Progenitor cell of endocrine pancreas (in vitro differentiated cells): ENCODE results near the gene RBMXL3. TPM values are rescaled to one million over a fixed set of nuclear protein-coding genes. Genes with fewer than 3 reads are reported as not detected.
A peak's percentile ranks its signal among the peaks of the same experiment; 100 is the strongest.

ENCODE experiments used
- DNase-seq: peaks from one replicate; pipeline ENCODE4 v3.0.0; 2021; ENCODE audit warnings: low spot score; ENCODE audit not compliant: unreplicated experiment
- H3K27ac Mint-ChIP-seq: 2 replicates; pipeline ENCODE4 v1.8.0; 2021; ENCODE audit warnings: mild to moderate bottlenecking, moderate library complexity, mixed read lengths
- H3K27me3 Mint-ChIP-seq: 2 replicates; pipeline ENCODE4 v1.8.0; 2021; ENCODE audit warnings: mixed read lengths
- H3K36me3 Mint-ChIP-seq: 2 replicates; pipeline ENCODE4 v1.8.0; 2022; ENCODE audit warnings: mixed read lengths; ENCODE audit not compliant: insufficient read depth
- H3K4me1 Mint-ChIP-seq: 2 replicates; pipeline ENCODE4 v1.8.0; 2021; ENCODE audit warnings: low read depth, mixed read lengths
- H3K4me3 Mint-ChIP-seq: 2 replicates; pipeline ENCODE4 v1.8.0; 2021; ENCODE audit warnings: low read depth, mild to moderate bottlenecking, moderate library complexity, mixed read lengths
- H3K9me3 Mint-ChIP-seq: 2 replicates; pipeline ENCODE4 v1.8.0; 2021; ENCODE audit warnings: low read depth, mixed read lengths
- total RNA-seq: library from RNA; stranded (reverse); gene quantifications from 2 replicates; pipeline ENCODE4 v1.2.1, GENCODE V29; 2021
- TF ChIP-seq, protein P1 (sequence below): fragments of 200-600 bp; sonication (generic); IDR thresholded peaks from one replicate; pipeline ENCODE4 v1.5.0; 2021; ENCODE audit warnings: antibody characterized with exemption, mild to moderate bottlenecking; ENCODE audit not compliant: unreplicated experiment

RBMXL3 gene
- total RNA-seq, 1 donor from 2014 or later: not detected

GRCh38 chrX:115177932-115178331 is 11.3 kb upstream of the RBMXL3 start:
- Mint-ChIP-seq H3K27ac (no peak overlapping the region), H3K4me1 (no peaks in the 10 kb centered on the region), H3K9me3 (peaks cover 16% of the 10 kb centered on the region), H3K27me3 (no peaks in the 10 kb centered on the region), H3K36me3 (peaks cover 37% of the 10 kb centered on the region), H3K4me3 (no peak overlapping the region)
- TF ChIP-seq, protein P1, sequence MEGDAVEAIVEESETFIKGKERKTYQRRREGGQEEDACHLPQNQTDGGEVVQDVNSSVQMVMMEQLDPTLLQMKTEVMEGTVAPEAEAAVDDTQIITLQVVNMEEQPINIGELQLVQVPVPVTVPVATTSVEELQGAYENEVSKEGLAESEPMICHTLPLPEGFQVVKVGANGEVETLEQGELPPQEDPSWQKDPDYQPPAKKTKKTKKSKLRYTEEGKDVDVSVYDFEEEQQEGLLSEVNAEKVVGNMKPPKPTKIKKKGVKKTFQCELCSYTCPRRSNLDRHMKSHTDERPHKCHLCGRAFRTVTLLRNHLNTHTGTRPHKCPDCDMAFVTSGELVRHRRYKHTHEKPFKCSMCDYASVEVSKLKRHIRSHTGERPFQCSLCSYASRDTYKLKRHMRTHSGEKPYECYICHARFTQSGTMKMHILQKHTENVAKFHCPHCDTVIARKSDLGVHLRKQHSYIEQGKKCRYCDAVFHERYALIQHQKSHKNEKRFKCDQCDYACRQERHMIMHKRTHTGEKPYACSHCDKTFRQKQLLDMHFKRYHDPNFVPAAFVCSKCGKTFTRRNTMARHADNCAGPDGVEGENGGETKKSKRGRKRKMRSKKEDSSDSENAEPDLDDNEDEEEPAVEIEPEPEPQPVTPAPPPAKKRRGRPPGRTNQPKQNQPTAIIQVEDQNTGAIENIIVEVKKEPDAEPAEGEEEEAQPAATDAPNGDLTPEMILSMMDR: no peak
- no peak for DNase-seq

DNA sequence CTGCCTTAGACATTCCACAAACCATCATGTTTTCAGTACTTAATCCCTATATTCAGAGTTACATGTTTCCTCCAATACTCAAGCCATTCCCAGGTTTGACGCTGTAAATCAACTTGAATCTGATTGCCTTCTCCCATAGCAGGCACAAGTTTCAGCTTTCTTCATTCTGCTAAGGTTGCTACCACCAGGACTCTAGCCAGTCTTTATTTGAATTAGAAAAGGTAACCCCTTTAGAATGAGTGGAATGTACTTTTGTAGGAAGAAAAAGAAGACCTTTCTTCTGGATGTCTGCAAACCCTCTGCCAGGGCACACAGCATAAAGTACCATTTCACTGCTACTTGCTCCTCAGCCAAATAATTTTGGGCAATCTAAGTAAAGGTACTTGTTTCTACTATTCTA is 10.7 kb upstream of the RBMXL3 start:
- Mint-ChIP-seq H3K27me3 (no peaks in the 10 kb centered on the region), H3K4me1 (no peaks in the 10 kb centered on the region), H3K27ac (no peak overlapping the region), H3K9me3 (peaks cover 11% of the 10 kb centered on the region), H3K36me3 (peaks cover 34% of the 10 kb centered on the region), H3K4me3 (no peak overlapping the region)
- no peak for DNase-seq
- TF ChIP-seq, protein P1: no peak

DNA sequence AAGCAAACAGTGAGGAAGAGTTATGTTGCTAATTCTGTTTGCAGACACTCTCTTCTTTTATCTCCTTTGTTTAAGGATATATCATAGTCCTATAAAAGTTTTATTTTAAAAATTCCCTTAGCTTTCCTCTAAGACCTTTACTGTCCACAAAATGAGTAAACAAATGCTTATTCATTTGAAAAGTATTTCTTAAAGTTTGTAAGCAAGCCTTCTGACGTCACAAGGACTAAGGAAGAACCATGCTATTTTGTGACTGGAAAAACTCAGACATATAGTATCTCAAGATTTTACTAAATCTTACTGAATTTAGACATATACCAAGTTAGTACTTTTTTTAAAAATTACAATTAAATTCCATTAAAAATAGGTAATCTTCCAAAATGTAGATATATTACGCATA is 5.2 kb upstream of the RBMXL3 start:
- no peak for DNase-seq
- TF ChIP-seq, protein P1: no peak
- Mint-ChIP-seq H3K4me3 (no peak overlapping the region), H3K36me3 (peaks cover 9% of the 10 kb centered on the region), H3K27me3 (no peaks in the 10 kb centered on the region), H3K27ac (no peak overlapping the region), H3K9me3 (peaks cover 3% of the 10 kb centered on the region), H3K4me1 (peaks cover 5% of the 10 kb centered on the region)

GRCh38 chrX:115189646-115190635 is 731 bp downstream of the RBMXL3 start:
- no peak for DNase-seq
- peaks cover 24% of the 10 kb centered on the region for H3K36me3 Mint-ChIP-seq
- TF ChIP-seq, protein P1: no peak
- peaks cover 3% of the 10 kb centered on the region for H3K4me1 Mint-ChIP-seq
- H3K27ac Mint-ChIP-seq: peak overlapping the region; percentile 7
- H3K9me3 Mint-ChIP-seq: peaks cover 15% of the 10 kb centered on the region
- no peaks in the 10 kb centered on the region for H3K27me3 Mint-ChIP-seq
- H3K4me3 Mint-ChIP-seq: no peak overlapping the region

DNA sequence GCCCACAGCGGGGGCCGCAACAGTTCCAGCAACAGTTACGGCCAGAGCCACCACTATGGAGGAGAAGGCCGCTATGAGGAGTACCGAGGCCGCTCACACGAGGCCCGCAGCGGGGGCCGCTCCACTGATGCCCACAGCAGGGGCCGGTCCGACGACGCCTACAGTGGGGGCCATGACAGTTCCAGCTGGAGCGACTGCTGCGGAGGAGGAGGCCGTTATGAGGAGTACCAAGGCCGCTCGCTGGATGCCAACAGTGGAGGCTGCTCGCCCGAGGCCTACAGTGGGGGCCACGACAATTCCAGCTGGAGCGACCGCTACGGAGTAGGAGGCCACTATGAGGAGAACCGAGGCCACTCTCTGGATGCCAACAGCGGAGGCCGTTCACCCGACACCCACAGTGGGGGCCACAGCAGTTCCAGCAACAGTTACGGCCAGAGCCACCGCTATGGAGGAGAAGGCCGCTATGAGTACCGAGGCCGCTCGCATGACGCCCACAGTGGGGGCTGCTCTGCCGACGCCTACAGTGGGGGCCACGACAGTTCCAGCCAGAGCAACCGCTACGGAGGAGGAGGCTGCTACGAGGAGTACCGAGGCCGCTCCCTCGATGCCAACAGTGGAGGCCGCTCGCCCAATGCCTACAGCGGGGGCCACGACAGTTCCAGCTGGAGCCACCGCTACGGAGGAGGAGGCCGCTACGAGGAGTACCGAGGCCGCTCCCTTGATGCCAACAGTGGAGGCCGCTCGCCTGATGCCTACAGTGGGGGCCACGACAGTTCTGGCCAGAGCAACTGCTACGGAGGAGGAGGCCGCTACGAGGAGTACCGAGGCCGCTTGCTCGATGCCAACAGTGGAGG is 1.7 kb downstream of the RBMXL3 start:
- Mint-ChIP-seq H3K27me3 (no peaks in the 10 kb centered on the region), H3K4me1 (no peaks in the 10 kb centered on the region), H3K27ac (no peak overlapping the region), H3K9me3 (peaks cover 15% of the 10 kb centered on the region), H3K4me3 (no peak overlapping the region), H3K36me3 (peaks cover 24% of the 10 kb centered on the region)
- DNase-seq: no peak
- TF ChIP-seq, protein P1: no peak
